ENCODE results near the gene LYVE1. TPM values are rescaled to one million over a fixed set of nuclear protein-coding genes. Genes with fewer than 3 reads are reported as not detected.

The LYVE1 gene
- total RNA-seq (2021), result not detected in 2 replicates
- percentile 6 among the genes with signal in this experiment for Bru-seq, nascent RNA
- not detected for BruChase-seq, experiment 1, labeled RNA remaining after a 2-hour chase
- BruChase-seq, experiment 2, labeled RNA remaining after a 6-hour chase, result percentile 7 among the genes with signal in this experiment
- long read RNA-seq, result 0 reads

- ChIA-PET CTCF (interaction anchor here (0.6 kb wide), 1 partner anchor 12 kb away, joined by 3 read pairs; no protein-coding TSS in a partner anchor), POLR2A (ENCODE audit: unreplicated experiment) (no interaction called here)
- no peaks in the 10 kb centered on the region for H3K79me2 ChIP-seq (ENCODE audit: low read depth)
- TF ChIP-seq, protein P1, sequence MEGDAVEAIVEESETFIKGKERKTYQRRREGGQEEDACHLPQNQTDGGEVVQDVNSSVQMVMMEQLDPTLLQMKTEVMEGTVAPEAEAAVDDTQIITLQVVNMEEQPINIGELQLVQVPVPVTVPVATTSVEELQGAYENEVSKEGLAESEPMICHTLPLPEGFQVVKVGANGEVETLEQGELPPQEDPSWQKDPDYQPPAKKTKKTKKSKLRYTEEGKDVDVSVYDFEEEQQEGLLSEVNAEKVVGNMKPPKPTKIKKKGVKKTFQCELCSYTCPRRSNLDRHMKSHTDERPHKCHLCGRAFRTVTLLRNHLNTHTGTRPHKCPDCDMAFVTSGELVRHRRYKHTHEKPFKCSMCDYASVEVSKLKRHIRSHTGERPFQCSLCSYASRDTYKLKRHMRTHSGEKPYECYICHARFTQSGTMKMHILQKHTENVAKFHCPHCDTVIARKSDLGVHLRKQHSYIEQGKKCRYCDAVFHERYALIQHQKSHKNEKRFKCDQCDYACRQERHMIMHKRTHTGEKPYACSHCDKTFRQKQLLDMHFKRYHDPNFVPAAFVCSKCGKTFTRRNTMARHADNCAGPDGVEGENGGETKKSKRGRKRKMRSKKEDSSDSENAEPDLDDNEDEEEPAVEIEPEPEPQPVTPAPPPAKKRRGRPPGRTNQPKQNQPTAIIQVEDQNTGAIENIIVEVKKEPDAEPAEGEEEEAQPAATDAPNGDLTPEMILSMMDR (conservative IDR thresholded peaks at IDR 0.05), result no peak
- no peak for TF ChIP-seq EZH2 (IDR thresholded peaks at IDR 0.05; ENCODE audit: low read depth)
- no peak within 1 kb of the TSS for H3K27ac ChIP-seq
- no peak within 1 kb of the TSS for H3K4me2 ChIP-seq
- H3K4me3 ChIP-seq, result no peak within 1 kb of the TSS
- no peaks in the 10 kb centered on the region for H3K9me2 ChIP-seq (ENCODE audit: insufficient read depth)
- H2AFZ ChIP-seq, result no peak within 1 kb of the TSS
- H3K4me1 ChIP-seq (replicated peaks; ENCODE audit: insufficient read depth), result no peaks in the 10 kb centered on the region
- no TSS peak for BruUV-seq (replicated peaks)
- no peaks in the 10 kb centered on the region for H3K27me3 ChIP-seq (ENCODE audit: insufficient read depth, low read depth)
- intact Hi-C loops (cut with micrococcal nuclease; ENCODE audit: unreplicated experiment), result no loop called here
- H3K9me3 ChIP-seq (ENCODE audit: insufficient read depth, low read depth), result no peaks in the 10 kb centered on the region
- no peaks in the 10 kb centered on the region for H3K36me3 ChIP-seq (ENCODE audit: low read depth)
- DNase-seq, result no peak
- H4K20me1 ChIP-seq (ENCODE audit: insufficient read depth), result no peaks in the 10 kb centered on the region
- no peaks in the 10 kb centered on the region for H3F3A ChIP-seq (ENCODE audit: insufficient read depth, low read depth)
Measured at GRCh38 chr11:10568486-10568941, at the start of gene LYVE1. TSS of gene LYVE1 (minus strand) at chr11:10568665. CDS start at chr11:10568532, 133 bp downstream.

DNA sequence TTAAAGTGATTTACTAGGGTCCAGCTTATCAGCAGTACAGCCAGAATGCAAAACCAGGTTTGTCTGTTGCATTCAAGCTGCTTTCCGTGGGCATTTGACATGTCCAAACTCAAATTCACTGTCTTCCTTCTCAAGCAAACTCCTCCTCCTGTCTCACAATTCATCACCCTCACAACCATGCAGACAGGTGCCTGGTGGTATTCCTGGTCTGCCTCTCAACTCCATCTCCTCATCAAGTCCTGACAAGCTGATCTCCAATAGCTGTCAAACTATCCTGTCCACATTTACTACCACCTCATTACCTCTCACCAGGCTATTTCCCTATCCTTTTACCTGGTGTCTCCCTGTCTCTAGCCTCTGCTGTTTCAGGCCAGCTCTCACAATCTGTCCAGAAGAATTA is 49.1 kb upstream of the LYVE1 start:
- ChIA-PET CTCF (no interaction called here), POLR2A (ENCODE audit: unreplicated experiment) (interaction anchor here (0.6 kb wide), 1 partner anchor 1133 kb away, joined by 3 read pairs; no protein-coding TSS in a partner anchor)
- H3K79me2 ChIP-seq (ENCODE audit: low read depth), result no peaks in the 10 kb centered on the region
- H4K20me1 ChIP-seq (ENCODE audit: insufficient read depth), result no peaks in the 10 kb centered on the region
- H3K36me3 ChIP-seq (ENCODE audit: low read depth), result no peaks in the 10 kb centered on the region
- no peak overlapping the region for H2AFZ ChIP-seq
- H3K9me3 ChIP-seq (ENCODE audit: insufficient read depth, low read depth), result no peaks in the 10 kb centered on the region
- intact Hi-C loops (cut with micrococcal nuclease; ENCODE audit: unreplicated experiment), result no loop called here
- no peaks in the 10 kb centered on the region for H3K27me3 ChIP-seq (ENCODE audit: insufficient read depth, low read depth)
- TF ChIP-seq, protein P1 (conservative IDR thresholded peaks at IDR 0.05), result no peak
- no peak for TF ChIP-seq EZH2 (IDR thresholded peaks at IDR 0.05; ENCODE audit: low read depth)
- H3K4me3 ChIP-seq, result no peak overlapping the region
- no peaks in the 10 kb centered on the region for H3K9me2 ChIP-seq (ENCODE audit: insufficient read depth)
- H3K4me1 ChIP-seq (replicated peaks; ENCODE audit: insufficient read depth), result no peaks in the 10 kb centered on the region
- H3F3A ChIP-seq (ENCODE audit: insufficient read depth, low read depth), result no peaks in the 10 kb centered on the region
- H3K27ac ChIP-seq, result no peak overlapping the region
- no peak overlapping the region for H3K4me2 ChIP-seq
- no TSS peak for BruUV-seq (replicated peaks)
- no peak for DNase-seq

DNA sequence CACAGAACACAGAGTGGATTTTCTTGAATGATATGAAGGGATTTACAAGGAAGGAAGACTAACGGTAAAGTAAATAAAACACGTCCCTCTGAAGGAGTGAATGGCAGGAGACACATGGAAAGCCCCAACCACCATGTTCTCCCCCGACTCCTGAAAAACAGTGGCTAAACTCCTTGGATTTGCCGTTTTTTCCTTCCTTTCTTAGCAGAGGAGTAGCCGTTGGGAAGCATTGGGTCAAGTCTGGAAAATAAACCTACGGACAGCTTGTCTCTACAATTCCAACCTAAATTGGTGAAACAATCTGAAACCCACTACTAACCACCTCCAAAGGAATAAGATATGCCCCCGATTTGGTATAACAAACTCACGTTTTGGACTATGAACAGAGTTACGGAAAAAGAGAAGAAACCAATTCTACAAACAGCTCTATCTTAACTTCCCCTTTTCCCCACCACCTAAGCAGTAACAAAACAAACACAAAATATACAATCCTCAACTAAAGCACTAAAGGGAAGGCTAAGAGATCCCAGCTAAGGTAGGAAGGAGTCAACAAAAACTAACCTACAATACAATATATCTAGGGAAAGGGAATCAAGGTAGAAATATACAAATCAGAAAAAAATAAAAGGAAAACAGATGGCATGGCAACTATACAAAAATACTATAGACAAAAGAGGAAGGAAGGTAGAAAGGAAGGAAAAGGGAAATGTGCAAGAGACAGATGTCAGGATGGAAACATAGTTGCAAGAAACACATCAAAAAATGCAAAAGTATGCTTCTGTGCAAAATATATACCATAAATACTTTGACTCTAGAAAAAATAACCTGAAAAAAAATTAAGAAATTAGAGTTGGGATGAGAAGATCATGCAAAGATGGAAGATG is 43.8 kb upstream of the LYVE1 start:
- Histone ChIP-seq H3K4me2 (no peak overlapping the region), H3K27me3 (ENCODE audit: insufficient read depth, low read depth) (no peaks in the 10 kb centered on the region), H2AFZ (no peak overlapping the region), H3K9me3 (ENCODE audit: insufficient read depth, low read depth) (no peaks in the 10 kb centered on the region), H3K9me2 (ENCODE audit: insufficient read depth) (no peaks in the 10 kb centered on the region), H3K4me3 (no peak overlapping the region), H3F3A (ENCODE audit: insufficient read depth, low read depth) (no peaks in the 10 kb centered on the region), H4K20me1 (ENCODE audit: insufficient read depth) (no peaks in the 10 kb centered on the region), H3K79me2 (ENCODE audit: low read depth) (no peaks in the 10 kb centered on the region), H3K4me1 (replicated peaks; ENCODE audit: insufficient read depth) (no peaks in the 10 kb centered on the region), H3K36me3 (ENCODE audit: low read depth) (no peaks in the 10 kb centered on the region), H3K27ac (no peak overlapping the region)
- no TSS peak for BruUV-seq (replicated peaks)
- CTCF ChIA-PET, result no interaction called here
- no peak for DNase-seq
- TF ChIP-seq EZH2 (IDR thresholded peaks at IDR 0.05; ENCODE audit: low read depth), result no peak
- TF ChIP-seq, protein P1 (conservative IDR thresholded peaks at IDR 0.05), result no peak
- POLR2A ChIA-PET (ENCODE audit: unreplicated experiment), result no interaction called here
- intact Hi-C loops (cut with micrococcal nuclease; ENCODE audit: unreplicated experiment), result no loop called here
